H9 (cell line): Measurements from ENCODE around the gene BZW2. TPM values are rescaled to one million over a fixed set of nuclear protein-coding genes. Genes with fewer than 3 reads are reported as not detected.

Experiments used
- DNase-seq: peaks from one replicate; pipeline ENCODE4 v3.0.0-alpha.2; 2017
- H2AFZ ChIP-seq: one replicate; pipeline ENCODE4 v1.6.1; 2013; ENCODE audit warnings: mild to moderate bottlenecking, low read length, control low read depth, moderate library complexity
- H2AK5ac ChIP-seq: 2 replicates; pipeline ENCODE4 v1.6.1; 2013; ENCODE audit warnings: low read length, control low read depth, mixed read lengths; ENCODE audit not compliant: insufficient read length
- H2BK120ac ChIP-seq: one replicate; pipeline ENCODE4 v1.6.1; 2013; ENCODE audit warnings: low read depth, mild to moderate bottlenecking, low read length, control low read depth, inconsistent platforms; ENCODE audit not compliant: poor library complexity, severe bottlenecking
- H2BK12ac ChIP-seq: 2 replicates; pipeline ENCODE4 v1.6.1; 2013; ENCODE audit warnings: low read length, control low read depth, mixed read lengths, low read depth; ENCODE audit not compliant: insufficient read length
- H2BK15ac ChIP-seq: 2 replicates; pipeline ENCODE4 v1.6.1; 2013; ENCODE audit warnings: low read depth, low read length, control low read depth
- H2BK20ac ChIP-seq: one replicate; pipeline ENCODE4 v1.6.1; 2013; ENCODE audit warnings: low read depth, mild to moderate bottlenecking, low read length, control low read depth, inconsistent platforms; ENCODE audit not compliant: poor library complexity, severe bottlenecking
- H2BK5ac ChIP-seq: 2 replicates; pipeline ENCODE4 v1.6.1; 2013; ENCODE audit warnings: low read length, control low read depth, mixed read lengths; ENCODE audit not compliant: insufficient read length
- H3K14ac ChIP-seq: 2 replicates; pipeline ENCODE4 v1.6.1; 2013; ENCODE audit warnings: low read length, control low read depth; ENCODE audit not compliant: insufficient read depth
- H3K18ac ChIP-seq: 2 replicates; pipeline ENCODE4 v1.6.1; 2013; ENCODE audit warnings: low read depth, mild to moderate bottlenecking, mixed read lengths, low read length, control low read depth; ENCODE audit not compliant: insufficient read length
- H3K23ac ChIP-seq: 2 replicates; pipeline ENCODE4 v1.6.1; 2013; ENCODE audit warnings: low read length, control low read depth, mixed read lengths, low read depth; ENCODE audit not compliant: insufficient read length
- H3K23me2 ChIP-seq: 2 replicates; pipeline ENCODE4 v1.6.1; 2013; ENCODE audit warnings: low read depth, mild to moderate bottlenecking, mixed read lengths, low read length, control low read depth; ENCODE audit not compliant: insufficient read length, poor library complexity, severe bottlenecking
- H3K27ac ChIP-seq: 2 replicates; pipeline ENCODE4 v1.5.1; 2013; ENCODE audit warnings: low read length, control low read depth, mixed read lengths, low read depth; ENCODE audit not compliant: insufficient read length
- H3K27me3 ChIP-seq: 2 replicates; pipeline ENCODE4 v1.6.1; 2013; ENCODE audit warnings: low read length, control low read depth, inconsistent platforms; ENCODE audit not compliant: insufficient read depth
- H3K4ac ChIP-seq: 2 replicates; pipeline ENCODE4 v1.6.1; 2013; ENCODE audit warnings: low read depth, mild to moderate bottlenecking, control low read depth, inconsistent platforms, low read length, moderate library complexity
- H3K4me1 ChIP-seq: 2 replicates; pipeline ENCODE4 v1.6.1; 2013; ENCODE audit warnings: low read length, control low read depth, inconsistent platforms; ENCODE audit not compliant: insufficient read depth
- H3K4me2 ChIP-seq: 2 replicates; pipeline ENCODE4 v1.6.1; 2013; ENCODE audit warnings: low read length, control low read depth, mixed read lengths; ENCODE audit not compliant: insufficient read length, insufficient read depth
- H3K56ac ChIP-seq: 2 replicates; pipeline ENCODE4 v1.6.1; 2013; ENCODE audit warnings: low read depth, mild to moderate bottlenecking, mixed read lengths, low read length, control low read depth; ENCODE audit not compliant: insufficient read length
- H3K79me1 ChIP-seq: 2 replicates; pipeline ENCODE4 v1.6.1; 2013; ENCODE audit warnings: low read depth, mild to moderate bottlenecking, moderate library complexity, low read length, control low read depth, inconsistent platforms; ENCODE audit not compliant: insufficient read depth, poor library complexity, severe bottlenecking
- H3K79me2 ChIP-seq: 2 replicates; pipeline ENCODE4 v1.6.1; 2013; ENCODE audit warnings: low read length, control low read depth, inconsistent platforms; ENCODE audit not compliant: insufficient read depth
- H3K9ac ChIP-seq: 2 replicates; pipeline ENCODE4 v1.6.1; 2013; ENCODE audit warnings: low read length, control low read depth, mixed read lengths; ENCODE audit not compliant: insufficient read length; ENCODE audit errors: extremely low read depth
- H3K9me3 ChIP-seq: one replicate; pipeline ENCODE4 v1.6.1; 2013; ENCODE audit warnings: low read depth, low read length, inconsistent platforms; ENCODE audit not compliant: control insufficient read depth
- H3T11ph ChIP-seq: one replicate; pipeline ENCODE4 v1.6.1; 2013; ENCODE audit warnings: mild to moderate bottlenecking, low read length, control low read depth, inconsistent platforms
- H4K20me1 ChIP-seq: one replicate; pipeline ENCODE4 v1.6.1; 2013; ENCODE audit not compliant: control insufficient read depth, insufficient read length, insufficient read depth
- H4K5ac ChIP-seq: 2 replicates; pipeline ENCODE4 v1.6.1; 2013; ENCODE audit warnings: low read depth, mild to moderate bottlenecking, mixed read lengths, low read length, control low read depth; ENCODE audit not compliant: insufficient read length
- H4K8ac ChIP-seq: replicated peaks from 2 replicates; pipeline ENCODE4 v1.6.1; 2013; ENCODE audit warnings: low read length, control low read depth, mixed read lengths, low read depth; ENCODE audit not compliant: insufficient read length
- H4K91ac ChIP-seq: 2 replicates; pipeline ENCODE4 v1.6.1; 2013; ENCODE audit warnings: low read depth, mild to moderate bottlenecking, moderate library complexity, mixed read lengths, low read length, control low read depth; ENCODE audit not compliant: insufficient read length
- H3K27ac Mint-ChIP-seq, 3 experiments: 2 replicates in 2 of 3; 3 replicates in 1 of 3; pipeline ENCODE4 v1.8.0; 2020 to 2021; ENCODE audit warnings: mixed read lengths in 3 of 3, mild to moderate bottlenecking in 1 of 3, moderate library complexity in 1 of 3
- H3K27me3 Mint-ChIP-seq: 2 replicates; pipeline ENCODE4 v1.8.0; 2021; ENCODE audit warnings: low read depth, mild to moderate bottlenecking, moderate library complexity, mixed read lengths
- H3K36me3 Mint-ChIP-seq, 3 experiments: 2 replicates in 2 of 3; 3 replicates in 1 of 3; pipeline ENCODE4 v1.8.0; 2020 to 2021; ENCODE audit warnings: low read depth in 3 of 3, mixed read lengths in 3 of 3; ENCODE audit not compliant: insufficient read depth in 1 of 3
- H3K4me1 Mint-ChIP-seq, 2 experiments: 2 replicates each; pipeline ENCODE4 v1.8.0; 2020; ENCODE audit warnings: mixed read lengths in 2 of 2
- H3K4me3 Mint-ChIP-seq, 2 experiments: 2 replicates in 1 of 2; 3 replicates in 1 of 2; pipeline ENCODE4 v1.8.0; 2020 to 2021; ENCODE audit warnings: mild to moderate bottlenecking in 2 of 2, mixed read lengths in 2 of 2, moderate library complexity in 1 of 2
- H3K9me3 Mint-ChIP-seq, 2 experiments: 2 replicates in 1 of 2; 3 replicates in 1 of 2; pipeline ENCODE4 v1.8.0; 2020; ENCODE audit warnings: mild to moderate bottlenecking in 2 of 2, mixed read lengths in 2 of 2, moderate library complexity in 1 of 2
- WGBS: extraction: QIAGEN DNeasy Blood & Tissue Kit; methylation state at CpG from one replicate; pipeline ENCODE4 v1.1.7; 2013; ENCODE audit warnings: missing lambda C conversion rate, low lambda C conversion rate, mixed read lengths; ENCODE audit not compliant: insufficient read length; ENCODE audit errors: extremely low coverage; 5-methylcytosine and 5-hydroxymethylcytosine counted together
- total RNA-seq: library from RNA; stranded (reverse); gene quantifications from 2 replicates; pipeline ENCODE4 v1.2.1, GENCODE V29; 2021
- TF ChIP-seq, protein P1 (sequence below): fragments of 200-600 bp; sonication (generic); conservative IDR thresholded peaks from 3 replicates; pipeline ENCODE4 v1.8.0; 2021; ENCODE audit warnings: antibody characterized with exemption, mild to moderate bottlenecking

BZW2 gene
- total RNA-seq, 1 experiment from 2014 or later, result 64.6 TPM

DNA sequence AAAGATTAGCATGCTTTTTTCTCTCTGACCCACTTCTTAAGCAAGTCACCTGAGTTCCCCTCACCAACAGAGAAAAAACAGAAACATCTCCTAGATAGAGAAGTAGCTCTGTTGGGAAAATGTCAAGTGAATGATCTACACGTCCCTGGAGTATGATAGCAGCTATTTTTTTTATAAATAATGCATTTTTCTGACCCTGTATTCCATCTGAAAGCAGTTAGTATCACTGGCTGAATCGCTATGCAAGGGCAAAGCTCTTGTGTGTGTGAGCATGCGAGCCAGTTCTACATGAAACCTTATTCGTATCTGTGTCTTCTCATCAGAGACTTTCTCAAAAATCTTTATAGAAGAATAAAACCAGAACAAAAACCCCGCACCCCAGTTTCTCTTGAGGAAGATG is 8.6 kb upstream of the BZW2 start:
- no peaks in the 10 kb centered on the region for H3K4me1 ChIP-seq
- no peak overlapping the region for H2BK20ac ChIP-seq
- no peaks in the 10 kb centered on the region for H3K27me3 Mint-ChIP-seq
- H3K27ac Mint-ChIP-seq, result peak overlapping the region in 1 of 3 experiments; percentile 61; a peak in 1 of 7 replicates
- no peak overlapping the region for H3K14ac ChIP-seq
- no peaks in the 10 kb centered on the region; a peak in 3 of 7 replicates for H3K36me3 Mint-ChIP-seq
- H3K4me1 Mint-ChIP-seq, result peaks cover 22 to 24% of the 10 kb centered on the region in 2 experiments
- no peak overlapping the region for H2AFZ ChIP-seq
- no peak overlapping the region for H3T11ph ChIP-seq
- no peak overlapping the region for H2BK120ac ChIP-seq
- WGBS, result no CpG with 5 or more reads among the region's 5 CpGs
- H3K18ac ChIP-seq, result no peak overlapping the region
- no peaks in the 10 kb centered on the region for H3K9me3 Mint-ChIP-seq
- no peaks in the 10 kb centered on the region for H3K79me2 ChIP-seq
- H3K27ac ChIP-seq, result no peak overlapping the region
- no peak overlapping the region for H2BK12ac ChIP-seq
- no peak overlapping the region for H3K4ac ChIP-seq
- no peak overlapping the region for H4K5ac ChIP-seq
- H2BK5ac ChIP-seq, result no peak overlapping the region
- no peak overlapping the region for H2AK5ac ChIP-seq
- H2BK15ac ChIP-seq, result no peak overlapping the region
- no peak overlapping the region for H4K8ac ChIP-seq
- H4K91ac ChIP-seq, result no peak overlapping the region
- H3K23me2 ChIP-seq, result no peaks in the 10 kb centered on the region
- no peak overlapping the region for H3K9ac ChIP-seq
- no peak overlapping the region for H3K56ac ChIP-seq
- DNase-seq, result no peak
- no peak overlapping the region for H3K4me2 ChIP-seq
- H4K20me1 ChIP-seq, result no peaks in the 10 kb centered on the region
- TF ChIP-seq, protein P1, sequence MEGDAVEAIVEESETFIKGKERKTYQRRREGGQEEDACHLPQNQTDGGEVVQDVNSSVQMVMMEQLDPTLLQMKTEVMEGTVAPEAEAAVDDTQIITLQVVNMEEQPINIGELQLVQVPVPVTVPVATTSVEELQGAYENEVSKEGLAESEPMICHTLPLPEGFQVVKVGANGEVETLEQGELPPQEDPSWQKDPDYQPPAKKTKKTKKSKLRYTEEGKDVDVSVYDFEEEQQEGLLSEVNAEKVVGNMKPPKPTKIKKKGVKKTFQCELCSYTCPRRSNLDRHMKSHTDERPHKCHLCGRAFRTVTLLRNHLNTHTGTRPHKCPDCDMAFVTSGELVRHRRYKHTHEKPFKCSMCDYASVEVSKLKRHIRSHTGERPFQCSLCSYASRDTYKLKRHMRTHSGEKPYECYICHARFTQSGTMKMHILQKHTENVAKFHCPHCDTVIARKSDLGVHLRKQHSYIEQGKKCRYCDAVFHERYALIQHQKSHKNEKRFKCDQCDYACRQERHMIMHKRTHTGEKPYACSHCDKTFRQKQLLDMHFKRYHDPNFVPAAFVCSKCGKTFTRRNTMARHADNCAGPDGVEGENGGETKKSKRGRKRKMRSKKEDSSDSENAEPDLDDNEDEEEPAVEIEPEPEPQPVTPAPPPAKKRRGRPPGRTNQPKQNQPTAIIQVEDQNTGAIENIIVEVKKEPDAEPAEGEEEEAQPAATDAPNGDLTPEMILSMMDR, result no peak
- no peaks in the 10 kb centered on the region for H3K9me3 ChIP-seq
- H3K23ac ChIP-seq, result no peak overlapping the region
- H3K27me3 ChIP-seq, result no peaks in the 10 kb centered on the region
- H3K4me3 Mint-ChIP-seq, result no peak overlapping the region
- no peaks in the 10 kb centered on the region for H3K79me1 ChIP-seq
